PC-9 (cell line): ENCODE results near the gene PACRGL. TPM values are rescaled to one million over a fixed set of nuclear protein-coding genes. Genes with fewer than 3 reads are reported as not detected.

Experiments used
- BruUV-seq: library from RNA; stranded (reverse); fragments of 400-500 nt; replicated peaks from 2 replicates; lab custom pipeline; 2021; lab: Mats Ljungman, UMichigan
- CTCF ChIA-PET: fragments of 300-600 bp; sonication (Branson Sonifier 250); formaldehyde crosslinking; loops from one replicate; lab custom pipeline; 2022; ENCODE audit warnings: antibody characterized with exemption; lab: Charles Lee
- POLR2A ChIA-PET: fragments of 300-600 bp; sonication (Branson Sonifier 250); formaldehyde crosslinking; loops from one replicate; lab custom pipeline; 2022; ENCODE audit warnings: antibody characterized with exemption; ENCODE audit not compliant: unreplicated experiment; lab: Charles Lee
- DNase-seq, 2 experiments: peaks; one replicate each; pipeline versions ENCODE4 v3.0.0 to v3.0.0-alpha.2; 2015 to 2022; ENCODE audit warnings: mixed read lengths in 1 of 2
- H2AFZ ChIP-seq: fragments of 200-600 bp; sonication (generic); 2 replicates; pipeline ENCODE4 v1.8.1; 2017; ENCODE audit warnings: antibody characterized with exemption
- H3F3A ChIP-seq: fragments of 200-600 bp; sonication (generic); 2 replicates; pipeline ENCODE4 v1.8.1; 2017; ENCODE audit warnings: antibody characterized with exemption, mild to moderate bottlenecking, low read depth; ENCODE audit not compliant: insufficient read depth
- H3K27ac ChIP-seq: fragments of 200-600 bp; sonication (generic); 2 replicates; pipeline ENCODE4 v1.6.1; 2016; ENCODE audit warnings: mixed run types
- H3K27me3 ChIP-seq: fragments of 200-600 bp; sonication (generic); 2 replicates; pipeline ENCODE4 v1.6.1; 2016; ENCODE audit warnings: low read depth, mixed run types; ENCODE audit not compliant: insufficient read depth
- H3K36me3 ChIP-seq: fragments of 200-600 bp; sonication (generic); 2 replicates; pipeline ENCODE4 v1.6.1; 2016; ENCODE audit warnings: low read depth, mixed run types
- H3K4me1 ChIP-seq: fragments of 200-600 bp; sonication (generic); replicated peaks from 2 replicates; pipeline ENCODE4 v1.6.1; 2016; ENCODE audit warnings: mixed run types; ENCODE audit not compliant: insufficient read depth
- H3K4me2 ChIP-seq: fragments of 200-600 bp; sonication (generic); 2 replicates; pipeline ENCODE4 v1.6.1; 2017; ENCODE audit warnings: mixed run types
- H3K4me3 ChIP-seq: fragments of 200-600 bp; sonication (generic); 2 replicates; pipeline ENCODE4 v1.6.1; 2016; ENCODE audit warnings: mixed run types
- H3K79me2 ChIP-seq: fragments of 200-600 bp; sonication (generic); 2 replicates; pipeline ENCODE4 v1.6.1; 2017; ENCODE audit warnings: low read depth, mixed run types
- H3K9me2 ChIP-seq: fragments of 200-600 bp; sonication (generic); 2 replicates; pipeline ENCODE4 v1.8.1; 2017; ENCODE audit warnings: mild to moderate bottlenecking; ENCODE audit not compliant: insufficient read depth
- H3K9me3 ChIP-seq: fragments of 200-600 bp; sonication (generic); 2 replicates; pipeline ENCODE4 v1.8.1; 2016; ENCODE audit warnings: low read depth; ENCODE audit not compliant: insufficient read depth
- H4K20me1 ChIP-seq: fragments of 200-600 bp; sonication (generic); 2 replicates; pipeline ENCODE4 v1.8.1; 2017; ENCODE audit not compliant: insufficient read depth
- CTCF ChIP-seq: fragments of 200-600 bp; sonication (generic); conservative IDR thresholded peaks from 2 replicates; pipeline ENCODE4 v1.6.1; 2017; ENCODE audit warnings: mixed run types, antibody characterized with exemption, mild to moderate bottlenecking, moderate library complexity
- EZH2 ChIP-seq: fragments of 200-600 bp; sonication (generic); IDR thresholded peaks from 2 replicates; pipeline ENCODE4 v1.8.0; 2017; ENCODE audit warnings: antibody characterized with exemption, low read depth
- intact Hi-C: fragments of 100-400 bp; cut with micrococcal nuclease; formaldehyde crosslinking; loops from one replicate; pipeline ENCODE4 v1.10.0; 2022; ENCODE audit not compliant: unreplicated experiment
- total RNA-seq: library from RNA; stranded (reverse); gene quantifications from 2 replicates; pipeline ENCODE4 v1.2.3, GENCODE V29; 2021

PACRGL gene
- total RNA-seq, 1 experiment from 2014 or later: 23.0 TPM

GRCh38 chr4:20683766-20684165, 16.5 kb upstream of the PACRGL start:
- DNase-seq: no peak
- no peak overlapping the region for H3K4me2 ChIP-seq
- ChIA-PET POLR2A (no interaction called here), CTCF (no interaction called here)
- H4K20me1 ChIP-seq: no peaks in the 10 kb centered on the region
- no peak for TF ChIP-seq CTCF
- no peaks in the 10 kb centered on the region for H3K36me3 ChIP-seq
- intact Hi-C loops: loop anchor here (2.0 kb wide), 2 partner anchors 141 to 1995 kb away; no protein-coding TSS in a partner anchor
- H3K9me3 ChIP-seq: no peaks in the 10 kb centered on the region
- no peak overlapping the region for H2AFZ ChIP-seq
- no peaks in the 10 kb centered on the region for H3F3A ChIP-seq
- H3K9me2 ChIP-seq: no peaks in the 10 kb centered on the region
- BruUV-seq: no TSS peak
- H3K79me2 ChIP-seq: no peaks in the 10 kb centered on the region
- H3K27ac ChIP-seq: no peak overlapping the region
- no peaks in the 10 kb centered on the region for H3K27me3 ChIP-seq
- no peak overlapping the region for H3K4me3 ChIP-seq
- no peaks in the 10 kb centered on the region for H3K4me1 ChIP-seq

GRCh38 chr4:20684852-20685763, 15.2 kb upstream of the PACRGL start:
- Histone ChIP-seq H3K4me1 (no peaks in the 10 kb centered on the region), H4K20me1 (no peaks in the 10 kb centered on the region), H3K27ac (no peak overlapping the region), H3K4me3 (no peak overlapping the region), H3K27me3 (no peaks in the 10 kb centered on the region), H3K9me2 (no peaks in the 10 kb centered on the region), H3F3A (no peaks in the 10 kb centered on the region), H3K9me3 (no peaks in the 10 kb centered on the region), H2AFZ (no peak overlapping the region), H3K4me2 (no peak overlapping the region), H3K36me3 (no peaks in the 10 kb centered on the region), H3K79me2 (no peaks in the 10 kb centered on the region)
- TF ChIP-seq CTCF (peak; percentile 70), EZH2 (no peak)
- CTCF ChIA-PET: no interaction called here
- intact Hi-C loops: loop anchor here (1.0 to 2.0 kb wide), 2 partner anchors 142 to 263 kb away; no protein-coding TSS in a partner anchor
- POLR2A ChIA-PET: no interaction called here
- BruUV-seq: no TSS peak
- DNase-seq: no peak

- H2AFZ ChIP-seq: no peak overlapping the region
- H3K4me2 ChIP-seq: no peak overlapping the region
- H3K9me3 ChIP-seq: no peaks in the 10 kb centered on the region
- intact Hi-C loops: no loop called here
- H3K27ac ChIP-seq: no peak overlapping the region
- no peaks in the 10 kb centered on the region for H3K36me3 ChIP-seq
- POLR2A ChIA-PET: no interaction called here
- no peaks in the 10 kb centered on the region for H3K27me3 ChIP-seq
- no peaks in the 10 kb centered on the region for H4K20me1 ChIP-seq
- H3K4me1 ChIP-seq: no peaks in the 10 kb centered on the region
- CTCF ChIA-PET: no interaction called here
- H3K9me2 ChIP-seq: no peaks in the 10 kb centered on the region
- DNase-seq: no peak
- TF ChIP-seq CTCF: no peak
- H3K79me2 ChIP-seq: no peaks in the 10 kb centered on the region
- no peak overlapping the region for H3K4me3 ChIP-seq
- BruUV-seq: no TSS peak
- H3F3A ChIP-seq: no peaks in the 10 kb centered on the region
These were observed 12.4 kb upstream of the PACRGL start for GRCh38 chr4:20687864-20688263.
